HG03469 (cell line): ENCODE data around the gene PCDH9.

Experiments
- ATAC-seq: cut with Tn5 transposase; IDR thresholded peaks from one replicate; pipeline ENCODE4 v1.9.1; 2021; ENCODE audit warnings: mild to moderate bottlenecking, moderate library complexity, moderate number of reproducible peaks; ENCODE audit not compliant: unreplicated experiment

The PCDH9 gene

DNA sequence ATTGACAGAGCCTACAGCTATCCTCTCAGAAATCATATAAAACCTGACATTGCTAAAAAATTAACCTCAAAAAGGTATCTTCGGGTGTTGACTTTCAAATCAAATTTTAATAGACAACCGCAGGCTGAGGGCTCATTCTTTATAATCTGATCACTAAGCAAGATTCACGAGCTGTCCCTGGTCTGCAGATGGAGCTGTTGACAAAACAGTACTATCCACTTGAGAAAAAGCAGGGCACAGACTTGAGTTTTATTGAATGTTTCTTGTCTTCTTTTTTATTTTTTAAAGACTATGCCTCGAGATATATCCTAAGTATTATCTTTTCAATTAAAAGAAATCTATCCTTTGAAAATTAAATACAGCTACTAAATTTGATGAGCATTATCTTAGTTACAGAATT, 540.5 kb downstream of the PCDH9 start:
- no peak for ATAC-seq

DNA sequence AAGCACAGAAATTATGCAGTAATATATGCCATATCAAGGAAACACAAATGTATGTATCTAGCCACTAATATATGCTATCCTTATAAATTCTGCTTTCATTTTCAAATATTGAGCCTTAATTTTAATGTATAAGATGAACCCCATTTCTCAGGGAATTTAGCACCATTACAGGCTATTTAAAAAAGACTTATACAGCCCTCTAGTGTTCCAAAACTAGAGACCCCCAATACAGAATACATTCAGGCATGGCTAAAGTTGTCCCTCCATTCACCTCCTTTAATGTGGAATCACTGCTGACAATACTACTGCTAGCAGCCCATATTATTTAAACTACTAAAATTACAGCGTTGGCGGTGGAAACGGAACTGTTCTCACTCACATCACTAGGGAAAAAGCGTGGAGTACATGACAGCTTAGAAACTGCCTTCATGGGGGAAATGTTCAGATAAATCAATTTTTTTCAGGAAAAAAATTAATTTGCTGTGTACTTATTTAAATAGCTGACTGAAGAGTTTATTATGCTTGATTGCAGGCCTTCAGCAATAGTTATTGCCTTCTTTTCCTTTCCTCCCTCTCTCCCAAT, 541.0 kb downstream of the PCDH9 start:
- no peak for ATAC-seq

DNA sequence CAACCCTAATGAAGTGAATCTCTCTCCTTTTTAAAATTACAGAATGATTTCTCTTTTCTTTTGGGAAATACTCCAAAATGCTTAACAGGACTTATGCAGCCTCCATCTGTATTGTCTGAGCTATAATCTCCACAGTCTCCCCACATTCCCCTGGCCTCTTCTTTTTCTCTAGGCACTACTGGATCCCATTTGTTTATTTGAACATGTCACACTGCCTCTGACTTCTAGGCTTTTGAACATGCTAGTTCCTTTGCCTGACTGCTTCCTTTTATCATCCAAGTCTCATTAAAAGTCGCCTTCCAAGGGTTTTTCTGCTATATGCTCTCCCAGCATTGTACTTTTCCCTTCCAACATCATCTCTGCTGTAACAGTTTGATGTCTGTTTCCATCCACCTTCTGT, 548.7 kb downstream of the PCDH9 start:
- no peak for ATAC-seq

DNA sequence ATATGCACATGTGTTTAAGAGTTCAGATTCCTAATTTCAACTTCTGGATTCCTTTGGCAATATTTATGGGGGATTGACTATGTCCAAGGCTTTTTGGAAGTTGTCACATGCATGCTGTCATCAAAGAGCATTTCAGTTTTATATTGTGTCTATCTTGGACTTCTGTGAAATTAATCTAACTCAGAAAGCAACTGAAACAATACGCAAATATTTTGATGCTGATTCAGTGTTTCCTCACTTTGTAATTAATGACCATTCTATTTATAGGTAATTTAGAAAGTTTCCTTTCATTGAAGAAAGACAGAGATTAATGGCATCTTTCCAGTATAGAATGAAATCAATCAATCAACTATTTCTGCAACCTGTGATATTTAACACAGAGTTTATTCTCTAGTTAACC, 550.1 kb downstream of the PCDH9 start:
- ATAC-seq, result no peak

DNA sequence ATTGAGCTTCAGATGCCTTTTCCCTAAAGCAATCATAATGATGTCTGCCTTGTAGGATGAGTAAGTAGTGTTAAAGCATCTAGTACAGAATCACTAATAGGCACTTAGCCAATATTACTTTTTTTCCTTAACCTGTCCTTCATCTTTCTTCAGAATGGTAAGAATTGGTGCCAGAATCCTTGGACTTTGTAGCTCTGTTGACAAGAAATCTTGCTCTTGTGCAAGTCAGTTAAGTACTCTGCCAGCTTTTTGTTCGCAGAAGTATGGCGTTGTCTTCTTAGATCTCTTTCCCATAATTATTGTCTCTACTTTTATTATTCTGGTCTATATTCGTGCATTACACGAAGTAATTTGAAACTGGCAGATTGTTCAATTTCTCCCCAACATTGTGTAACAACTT, 554.5 kb downstream of the PCDH9 start:
- no peak for ATAC-seq

DNA sequence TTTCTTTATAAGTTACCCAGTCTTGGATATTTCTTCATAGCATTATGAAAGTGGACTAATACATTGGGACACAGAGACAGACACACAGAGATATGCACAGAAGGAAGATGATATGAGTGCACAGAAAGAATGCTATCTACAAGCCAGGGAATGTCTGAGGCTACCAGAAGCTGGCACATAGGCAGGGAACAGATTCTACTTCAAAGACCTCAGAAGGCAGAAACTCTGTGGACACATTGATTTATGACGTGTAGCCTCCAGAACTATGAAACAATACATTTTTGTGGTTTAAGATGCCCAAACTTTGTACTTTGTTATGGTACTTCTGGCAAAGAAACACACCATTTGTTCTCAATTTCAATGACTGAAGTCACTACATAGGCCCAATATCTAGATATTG, 556.7 kb downstream of the PCDH9 start:
- ATAC-seq, result no peak

DNA sequence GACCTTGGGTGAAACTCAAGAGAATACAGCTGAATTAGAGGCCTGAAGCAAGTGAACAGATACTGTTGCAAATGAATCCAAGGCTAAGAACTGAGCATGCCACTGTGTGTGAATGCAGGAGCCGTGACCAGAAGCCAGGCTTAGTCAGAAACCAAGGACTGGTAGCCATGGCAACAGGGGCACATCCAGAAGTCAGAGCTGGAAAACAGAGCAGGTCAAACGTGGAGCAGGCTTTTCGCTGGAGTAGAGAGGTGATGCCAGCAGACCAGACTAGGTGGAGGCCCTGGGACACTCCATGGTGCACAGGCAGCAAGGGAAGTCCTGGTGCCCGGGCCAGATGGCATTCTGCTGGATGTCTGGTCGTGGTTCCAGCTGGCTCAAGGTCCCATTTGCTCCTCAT, 564.1 kb downstream of the PCDH9 start:
- ATAC-seq, result no peak

DNA sequence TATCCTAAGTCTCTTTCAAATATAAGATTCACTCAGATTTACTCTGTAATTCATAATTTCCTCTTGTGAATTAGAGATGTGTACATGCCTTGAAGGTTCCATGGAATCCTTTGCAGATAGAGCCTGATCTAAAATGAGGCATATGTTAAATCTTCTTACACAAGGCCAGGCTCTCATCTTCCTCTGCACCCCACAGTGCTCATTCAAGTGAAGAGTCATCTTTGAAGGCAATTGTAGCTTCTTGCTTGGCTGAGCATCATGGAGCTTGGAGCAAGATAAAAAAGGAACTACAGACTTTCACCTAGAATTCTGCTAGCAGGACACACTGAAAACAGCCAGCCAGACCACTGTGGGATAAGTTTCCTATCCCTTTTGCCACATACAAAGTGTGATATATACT, 566.4 kb downstream of the PCDH9 start:
- ATAC-seq, result no peak

DNA sequence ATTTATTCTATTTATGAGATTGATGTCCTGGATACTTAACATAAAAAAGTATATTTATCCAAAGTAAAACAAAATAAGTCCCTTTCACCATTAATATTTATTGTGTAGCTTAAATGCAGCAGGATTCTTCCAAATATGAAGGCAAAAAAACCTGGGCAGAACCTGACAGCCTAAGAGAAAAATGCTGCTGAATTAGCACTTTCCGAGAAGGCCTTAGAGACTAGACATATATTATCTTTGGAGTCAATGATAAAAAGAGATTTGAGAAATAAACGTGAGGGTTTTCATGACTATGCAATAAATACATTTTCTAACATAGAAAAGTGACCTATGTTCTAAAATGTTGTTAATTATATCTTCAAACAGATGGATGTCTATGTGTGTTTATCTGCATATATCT, 566.9 kb downstream of the PCDH9 start:
- no peak for ATAC-seq

DNA sequence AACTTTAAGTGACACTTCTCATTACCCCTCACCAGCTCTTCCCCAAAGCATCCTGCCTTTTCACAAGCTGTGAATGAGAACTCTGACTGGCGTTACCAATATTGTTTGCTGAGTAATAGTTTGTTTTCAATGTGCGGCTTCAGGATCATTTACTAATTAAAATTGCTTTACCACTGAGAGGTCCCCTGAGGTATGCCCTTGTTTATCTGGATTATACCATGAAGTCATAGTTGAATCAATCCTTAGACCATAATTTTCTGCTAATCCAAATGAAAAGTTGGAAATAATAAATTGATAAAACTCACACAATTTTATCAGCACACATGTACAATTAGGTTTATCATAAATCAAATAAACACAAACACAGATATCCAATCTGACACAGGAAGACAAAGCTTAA, 568.8 kb downstream of the PCDH9 start:
- no peak for ATAC-seq

DNA sequence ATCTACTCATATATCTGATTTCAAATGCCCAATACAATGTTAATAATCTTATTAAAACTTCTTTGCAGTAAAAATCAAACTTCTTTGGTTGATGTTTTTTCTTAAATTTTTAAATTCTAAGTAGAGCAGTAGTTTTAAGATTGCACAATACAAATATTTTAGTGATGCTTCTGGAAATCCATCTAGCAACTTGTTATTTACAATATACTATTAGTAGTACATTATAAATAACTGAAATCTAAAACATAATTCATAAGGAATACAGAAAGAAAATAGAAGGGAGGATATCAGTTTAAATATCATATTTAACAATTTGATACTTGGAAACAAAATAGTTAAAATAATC, 569.7 kb downstream of the PCDH9 start:
- ATAC-seq, result no peak

DNA sequence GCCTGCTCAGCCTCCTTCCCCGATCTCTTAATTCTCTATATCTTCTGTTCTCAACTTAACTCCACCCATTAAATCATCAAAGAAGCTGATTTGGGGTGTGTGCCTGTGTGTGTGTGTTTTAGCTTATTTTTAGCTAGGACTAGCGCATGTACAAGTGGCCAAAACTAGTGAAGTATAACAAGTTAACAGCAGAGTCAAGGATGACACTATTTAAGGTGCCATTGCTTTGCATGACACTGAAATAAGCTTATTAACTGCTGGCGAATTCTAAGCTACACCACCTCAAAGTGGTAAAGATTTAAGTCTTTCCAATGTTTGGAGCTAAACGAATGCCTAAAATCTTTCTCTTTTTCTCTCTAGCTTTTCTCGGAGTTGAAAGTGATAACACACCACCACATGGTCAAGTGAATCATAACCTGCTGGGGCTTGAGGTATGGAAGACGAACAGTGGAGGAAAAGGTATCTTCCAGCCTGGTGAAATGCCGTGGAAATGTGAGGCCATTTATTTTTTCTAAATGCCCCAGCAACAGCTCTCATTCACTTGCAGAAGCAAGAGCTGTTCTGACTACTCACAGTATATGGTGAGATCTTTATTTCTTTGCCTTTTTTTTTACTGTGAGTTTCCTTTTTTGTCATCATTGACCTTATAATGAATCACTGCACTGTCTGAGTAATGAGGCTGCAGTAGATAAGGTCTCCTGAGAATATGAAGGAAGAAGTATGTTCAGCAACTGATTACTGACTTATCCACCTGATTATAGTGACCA, 570.3 kb downstream of the PCDH9 start:
- peak; percentile 85 for ATAC-seq

DNA sequence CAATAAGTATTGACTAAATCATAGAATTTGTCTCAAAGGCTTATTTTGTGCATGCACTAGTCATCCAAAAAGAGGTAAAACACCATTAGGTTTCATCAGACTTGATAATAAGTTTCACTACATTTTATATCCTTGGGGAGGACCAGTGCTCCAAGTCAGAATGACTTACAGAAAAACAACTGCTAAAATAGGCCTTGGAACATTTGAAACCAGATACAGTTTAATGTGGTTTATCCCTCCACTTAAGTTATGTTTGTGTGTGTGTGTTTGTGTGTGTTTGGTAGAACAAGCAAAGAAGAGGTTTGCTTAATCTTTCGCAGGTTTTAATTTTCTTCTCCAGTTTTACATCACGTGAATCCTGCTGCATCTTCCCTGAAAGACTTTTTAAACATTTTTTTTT, 570.9 kb downstream of the PCDH9 start:
- ATAC-seq, result no peak

DNA sequence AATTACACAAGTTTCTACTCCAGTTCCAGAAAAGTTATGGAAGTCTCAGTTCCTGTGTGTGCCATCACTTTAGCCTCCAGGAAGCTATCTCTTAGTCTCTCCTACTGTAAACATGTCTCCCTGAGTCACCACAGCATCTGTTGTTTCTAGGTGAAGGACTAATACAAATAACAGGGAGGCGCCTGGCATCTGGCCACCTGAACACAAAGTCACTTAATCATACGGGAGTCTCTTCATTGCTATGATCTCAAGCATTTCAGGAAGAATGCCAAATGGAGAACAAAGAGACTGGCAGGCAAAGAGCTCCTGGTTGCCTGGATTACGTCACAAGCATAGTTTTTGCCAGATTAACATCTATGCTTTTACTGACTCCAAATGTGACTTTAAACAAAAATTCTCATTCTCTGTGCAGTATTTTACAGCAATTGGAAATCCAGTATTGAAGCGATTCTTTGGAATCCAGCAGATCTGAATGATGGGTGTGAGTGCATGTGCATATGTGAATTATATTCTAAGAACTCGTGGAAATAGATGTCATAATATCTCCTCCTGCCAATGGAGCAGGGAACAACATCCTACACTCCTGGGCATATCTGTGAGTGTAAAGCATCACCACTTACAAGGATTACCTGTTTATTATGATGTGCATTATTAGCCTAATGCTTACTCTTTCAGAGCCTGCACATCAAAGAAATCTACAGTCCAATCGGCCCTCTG, 572.8 kb downstream of the PCDH9 start:
- no peak for ATAC-seq

DNA sequence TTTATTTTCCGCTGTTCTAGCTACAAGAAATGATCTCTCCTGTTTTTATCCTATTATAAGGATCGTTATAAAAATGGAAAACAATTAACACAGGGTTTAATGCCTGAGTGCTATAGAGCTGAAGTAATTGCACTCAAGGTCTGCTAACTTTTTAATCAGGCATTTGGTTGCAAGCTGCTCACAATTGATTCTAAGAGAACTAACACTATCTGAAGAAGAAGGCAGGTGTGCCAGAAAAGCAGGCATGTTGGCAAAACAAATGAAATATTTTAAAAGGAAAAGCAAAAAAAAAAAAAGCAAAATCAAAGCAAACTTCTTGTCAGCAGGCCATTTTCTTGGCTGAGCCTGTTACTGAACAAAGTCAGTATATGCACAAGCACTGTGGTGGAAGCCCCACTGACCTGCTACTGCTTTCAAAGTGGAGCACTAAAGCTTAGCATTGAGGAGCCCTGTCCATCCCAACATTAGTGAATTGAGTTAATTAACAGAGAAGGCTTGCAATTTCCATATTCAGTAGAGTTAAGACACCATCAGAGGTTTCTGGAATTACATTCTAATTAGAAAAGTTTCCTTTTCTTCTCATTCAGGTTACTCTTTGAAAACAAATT, 574.2 kb downstream of the PCDH9 start:
- no peak for ATAC-seq

DNA sequence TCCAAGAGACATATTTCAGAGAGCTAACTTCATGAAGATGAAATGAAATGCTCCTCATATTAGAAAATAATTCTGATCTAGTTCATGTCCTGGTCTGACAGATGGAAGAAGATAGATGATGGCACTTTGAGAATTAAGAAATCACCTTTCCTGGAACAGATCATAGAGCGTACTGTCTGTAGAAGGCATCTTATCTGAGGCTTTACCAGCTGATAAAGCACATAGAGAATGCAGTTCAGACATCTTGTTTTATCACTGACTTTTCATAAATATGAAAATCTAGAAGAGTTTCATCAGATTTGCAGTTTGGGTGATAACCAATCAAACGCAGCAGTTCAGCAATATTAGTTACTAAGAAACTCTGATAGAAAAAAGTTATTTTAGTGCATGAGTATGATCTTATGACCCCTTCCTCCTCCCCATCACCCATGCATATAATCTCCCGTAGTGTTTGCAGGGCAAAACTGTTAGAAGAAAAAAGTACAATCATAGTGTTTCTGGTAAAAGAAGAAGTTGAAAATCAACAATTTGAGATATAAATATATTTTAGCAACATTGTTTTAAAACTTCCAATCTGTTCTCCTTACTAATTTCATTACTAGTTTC, 585.2 kb downstream of the PCDH9 start:
- ATAC-seq, result no peak

DNA sequence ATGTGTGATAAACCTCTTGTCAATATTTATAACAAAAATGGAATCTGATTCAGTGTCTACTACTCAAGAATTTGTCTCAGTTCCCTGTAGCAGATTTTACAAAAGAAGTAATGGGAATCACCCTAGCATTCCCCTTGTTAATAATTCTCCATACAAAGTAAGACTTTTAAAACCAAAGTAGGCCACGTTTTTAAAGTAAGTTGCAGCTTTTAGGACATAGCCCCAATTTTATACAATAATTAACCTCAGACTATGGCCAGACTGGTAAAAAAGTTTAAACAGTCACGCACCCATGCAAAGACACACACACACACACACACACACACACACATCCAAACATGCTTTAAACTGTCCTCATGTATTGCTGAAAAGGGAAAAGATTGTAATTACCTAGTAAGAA, 589.9 kb downstream of the PCDH9 start:
- no peak for ATAC-seq

DNA sequence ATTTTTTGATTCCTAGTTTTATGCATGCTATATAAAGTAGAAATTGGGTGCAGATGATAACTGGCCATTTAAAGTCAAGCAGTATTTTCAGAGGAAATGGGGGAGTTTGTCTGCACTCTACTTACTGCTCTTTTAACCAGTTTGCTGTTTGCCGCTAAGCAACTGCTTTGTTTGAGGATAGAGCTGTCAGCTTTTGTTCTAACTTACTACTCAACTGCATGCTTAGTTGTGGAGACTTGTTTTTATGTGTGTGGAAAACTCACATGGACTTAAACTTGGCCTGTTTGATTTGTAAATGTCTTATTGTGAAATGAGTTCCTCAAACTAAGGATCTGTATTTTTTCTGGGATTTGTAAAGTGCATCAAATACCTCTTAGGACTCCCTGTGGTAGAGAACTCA, 591.1 kb downstream of the PCDH9 start:
- ATAC-seq, result no peak

DNA sequence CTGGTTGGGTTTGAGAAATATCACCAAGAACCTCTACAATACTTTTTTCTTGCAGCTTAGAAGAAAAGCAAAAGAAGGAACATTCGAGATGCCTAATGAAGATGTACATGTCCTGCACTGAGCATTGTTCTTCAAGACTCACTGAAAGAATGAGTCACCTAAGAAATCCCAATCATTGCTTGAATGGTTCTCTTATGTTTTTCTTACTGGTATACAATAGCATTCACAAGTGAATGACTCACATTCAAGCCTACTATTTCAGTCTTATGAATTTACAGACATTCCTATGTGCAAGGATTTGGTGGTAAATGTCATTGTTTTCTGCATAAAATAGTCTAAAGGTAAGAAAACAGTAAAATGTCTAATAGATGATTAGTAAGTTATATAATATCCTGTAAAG, 594.6 kb downstream of the PCDH9 start:
- ATAC-seq, result no peak

DNA sequence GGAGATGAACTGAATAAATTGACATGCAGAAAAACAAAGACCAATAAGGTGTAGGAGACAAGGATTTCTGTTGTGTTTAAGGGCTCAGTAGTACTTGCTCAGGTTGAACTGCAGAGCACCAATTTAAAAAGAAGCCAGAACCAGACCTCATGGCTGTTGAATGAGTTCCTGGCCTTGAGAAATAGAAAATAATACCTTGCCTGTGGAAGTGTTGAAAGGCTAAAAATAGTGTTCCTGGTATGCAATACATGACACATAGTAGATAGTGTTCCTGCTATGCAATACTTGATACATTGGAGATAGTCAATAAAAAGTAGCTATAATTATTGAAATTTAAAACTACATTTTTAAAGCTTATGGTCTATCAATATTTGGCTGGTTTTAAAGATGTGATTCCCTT, 595.8 kb downstream of the PCDH9 start:
- no peak for ATAC-seq

DNA sequence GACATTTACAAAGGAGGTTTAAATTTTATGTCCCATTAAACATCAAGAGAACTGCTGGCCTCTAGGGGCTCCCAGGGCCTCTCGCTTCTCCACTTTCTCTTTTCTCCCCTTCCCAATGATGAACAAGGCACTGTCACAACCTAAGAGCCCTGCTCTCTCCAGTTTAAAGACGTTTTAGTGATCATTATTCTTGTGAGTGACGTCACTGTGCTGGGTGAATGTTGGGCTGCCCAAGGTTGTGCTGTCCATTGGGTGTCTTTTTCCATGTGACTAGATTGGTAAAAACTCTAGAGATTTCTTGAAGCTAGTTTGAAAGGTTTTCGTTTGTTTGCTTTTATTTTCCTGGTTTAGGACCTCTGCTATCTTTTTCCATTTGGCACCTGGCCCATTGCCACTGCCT, 602.6 kb downstream of the PCDH9 start:
- ATAC-seq, result no peak

DNA sequence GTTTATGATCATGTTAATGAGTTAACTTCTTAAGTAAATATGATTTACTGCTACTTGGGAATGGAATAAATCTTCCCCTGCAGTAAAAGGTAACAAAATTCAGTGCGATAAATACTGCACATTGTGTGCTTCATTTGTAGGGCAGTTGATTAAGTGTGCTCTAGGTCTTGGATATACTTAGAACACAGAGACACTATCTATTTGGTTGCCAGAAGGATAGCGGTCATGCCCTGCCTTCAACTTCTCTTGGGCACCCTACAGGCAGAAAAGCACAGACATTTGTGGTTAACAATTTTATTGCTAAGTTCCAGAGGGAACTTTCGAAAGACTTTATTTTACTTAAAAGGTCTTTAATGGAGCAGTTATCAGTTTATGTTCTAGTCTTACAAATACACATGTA, 605.8 kb downstream of the PCDH9 start:
- ATAC-seq, result no peak
